T-helper 22 cell (primary cell): ENCODE measurements around the gene SNX4.
"Not testable (repeated sequence)": the region's sequence is repeated elsewhere in the genome, so short reads cannot be mapped to it uniquely, and the experiment has no call there.

Experiments
- DNase-seq: peaks from one replicate; pipeline ENCODE4 v3.0.0-alpha.2; 2020; ENCODE audit warnings: low read depth

The SNX4 gene

DNA sequence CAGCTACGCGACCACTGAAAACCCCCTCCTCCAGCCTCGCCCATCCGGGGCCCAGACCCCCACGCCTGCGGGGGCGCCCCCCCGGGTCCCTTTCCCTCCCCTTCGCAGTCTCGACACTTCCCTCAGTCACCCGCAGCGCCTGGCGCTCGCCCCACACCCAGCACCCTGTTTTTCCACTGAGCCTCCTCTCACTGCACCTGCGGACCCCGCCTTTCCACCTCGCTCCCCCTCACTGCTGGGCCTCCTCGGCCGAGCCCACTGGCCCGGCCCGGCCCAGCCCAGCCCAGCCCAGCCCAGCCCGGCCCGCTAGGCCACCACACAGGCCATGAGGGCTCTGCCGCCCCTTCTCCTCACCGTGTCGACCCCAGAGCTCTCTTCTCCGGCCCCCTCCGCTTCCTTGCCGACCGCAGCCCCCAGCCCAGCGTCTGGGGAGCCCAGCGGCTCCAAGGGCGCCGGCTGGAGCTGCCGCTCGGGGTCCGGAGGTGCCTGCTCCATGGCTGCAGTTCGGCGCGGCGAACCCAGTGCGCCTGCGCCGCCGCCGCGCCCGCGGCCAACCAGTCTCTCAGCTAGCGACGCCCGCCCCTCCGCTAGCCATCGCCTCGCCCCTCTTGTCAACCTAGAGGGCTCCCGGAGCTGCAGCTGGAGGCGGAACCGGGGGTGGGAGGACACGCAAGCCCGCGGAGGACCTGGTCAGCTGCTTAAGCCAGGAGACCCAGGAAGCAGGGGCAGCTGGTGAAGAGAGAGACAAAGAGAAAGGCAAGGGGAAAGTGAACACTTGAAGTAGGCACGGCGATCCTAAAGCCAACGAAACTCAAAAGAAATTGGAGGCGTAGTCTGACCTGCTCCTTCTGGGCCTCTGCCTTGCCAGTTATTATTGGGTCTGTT, at the start of gene SNX4:
SNX4 (minus strand) TSS at position 525 of the 885 bp plus-strand sequence; CDS start at position 495, 30 bp downstream.
- peak; percentile 80 for DNase-seq

DNA sequence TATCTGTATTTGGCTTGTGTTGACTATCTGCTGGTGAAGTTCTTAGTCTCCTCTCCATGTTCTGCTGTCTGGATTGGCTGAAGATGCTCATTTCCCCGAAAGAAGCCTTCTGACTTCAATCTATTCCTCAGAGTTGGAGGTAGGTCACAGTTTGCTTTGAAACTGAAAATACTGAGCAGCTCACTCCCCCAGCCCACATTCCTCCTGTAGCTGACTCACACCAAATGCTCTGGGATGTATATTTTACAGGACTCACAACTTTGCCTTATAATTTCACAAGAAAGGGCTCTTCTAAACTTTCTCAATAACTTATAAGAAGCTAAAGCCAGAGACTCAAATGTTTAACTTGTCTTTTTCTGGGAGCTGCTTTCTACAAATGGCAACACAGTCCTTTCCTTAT, 36.3 kb upstream of the SNX4 start:
- DNase-seq = no peak

GRCh38 chr3:125552401-125552800, 32.4 kb upstream of the SNX4 start:
- no peak for DNase-seq

DNA sequence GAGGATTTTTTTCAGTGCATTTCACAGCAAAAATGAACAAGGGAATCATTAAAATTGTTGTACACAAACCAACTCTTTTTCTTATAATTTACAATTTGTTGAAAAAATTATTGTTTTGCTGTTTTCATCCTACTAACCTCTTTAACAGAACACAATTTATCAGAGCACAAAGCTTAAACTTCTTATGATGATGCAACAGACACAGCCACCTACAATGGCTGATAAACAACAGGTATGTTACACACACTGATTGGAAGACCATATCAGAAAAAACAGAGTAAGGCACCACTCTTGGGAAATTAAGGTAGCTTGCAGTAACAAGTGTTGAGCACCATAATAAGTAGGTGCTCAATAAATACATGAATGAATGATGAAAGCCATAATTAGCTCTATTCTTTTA, 8.9 kb upstream of the SNX4 start:
- no peak for DNase-seq

DNA sequence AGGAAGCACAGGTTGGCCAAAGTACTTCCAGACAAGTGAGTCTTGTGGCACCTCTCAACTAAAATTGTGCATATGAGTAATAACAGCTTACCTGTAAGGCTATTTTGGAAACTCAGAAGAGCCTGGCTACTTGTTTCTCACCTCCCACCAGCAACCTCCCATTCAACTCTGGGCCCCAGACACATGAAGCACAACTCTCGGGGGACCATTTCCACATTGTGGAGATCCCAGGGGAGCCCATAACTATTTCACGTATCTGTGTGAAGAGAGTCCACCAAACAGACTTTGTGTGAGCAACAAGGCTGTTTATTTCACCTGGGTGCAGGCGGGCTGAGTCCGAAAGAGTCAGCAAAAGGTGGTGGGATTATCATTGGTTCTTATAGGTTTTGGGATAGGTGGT, 5.2 kb upstream of the SNX4 start:
- DNase-seq = no peak

DNA sequence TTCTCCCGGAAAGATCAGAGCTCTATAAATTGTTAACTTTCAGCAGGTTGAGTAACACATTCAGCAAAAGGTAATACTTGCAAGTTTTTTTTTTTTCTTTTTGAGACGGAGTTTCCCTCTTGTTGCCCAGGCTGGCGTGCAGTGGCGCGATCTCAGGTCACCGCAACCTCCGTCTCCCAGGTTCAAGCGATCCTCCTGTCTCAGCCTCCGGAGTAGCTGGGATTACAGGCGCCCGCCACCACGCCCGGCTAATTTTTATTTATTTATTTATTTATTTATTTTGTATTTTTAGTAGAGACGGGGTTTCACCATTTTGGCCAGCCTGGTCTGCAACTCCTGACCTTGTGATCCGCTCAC, 539 bp upstream of the SNX4 start:
- not testable (repeated sequence) for DNase-seq

GRCh38 chr3:125515421-125515820, 4.6 kb downstream of the SNX4 start:
- no peak for DNase-seq

DNA sequence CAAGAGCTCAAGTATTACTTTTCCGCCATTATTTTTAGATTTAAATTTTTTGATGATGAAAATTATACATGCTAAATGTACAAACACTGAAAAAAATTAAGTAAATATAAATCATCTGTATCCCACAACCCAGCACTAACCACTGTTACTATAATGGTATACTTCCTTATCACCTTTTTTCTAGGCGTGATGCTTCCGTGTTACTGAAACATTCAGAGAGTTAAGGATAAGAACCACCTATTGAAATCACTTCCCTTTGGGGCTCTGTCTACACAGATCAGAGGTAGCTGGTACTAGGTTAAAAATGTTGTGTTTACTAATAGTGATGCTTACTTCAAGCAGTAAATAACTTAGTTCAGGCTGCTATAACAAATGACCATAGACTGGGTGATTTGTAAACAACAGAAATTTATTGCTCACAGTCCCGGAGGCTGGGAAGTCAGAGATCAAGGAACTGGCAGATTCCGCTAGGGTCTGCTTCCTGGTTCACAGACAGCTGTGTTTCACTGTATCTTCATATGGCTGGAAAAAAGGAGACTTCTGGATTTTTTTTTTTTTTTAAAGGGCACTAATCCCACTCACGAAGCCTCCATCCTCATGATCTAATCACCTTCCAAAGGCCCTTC, 6.4 kb downstream of the SNX4 start:
- no peak for DNase-seq

DNA sequence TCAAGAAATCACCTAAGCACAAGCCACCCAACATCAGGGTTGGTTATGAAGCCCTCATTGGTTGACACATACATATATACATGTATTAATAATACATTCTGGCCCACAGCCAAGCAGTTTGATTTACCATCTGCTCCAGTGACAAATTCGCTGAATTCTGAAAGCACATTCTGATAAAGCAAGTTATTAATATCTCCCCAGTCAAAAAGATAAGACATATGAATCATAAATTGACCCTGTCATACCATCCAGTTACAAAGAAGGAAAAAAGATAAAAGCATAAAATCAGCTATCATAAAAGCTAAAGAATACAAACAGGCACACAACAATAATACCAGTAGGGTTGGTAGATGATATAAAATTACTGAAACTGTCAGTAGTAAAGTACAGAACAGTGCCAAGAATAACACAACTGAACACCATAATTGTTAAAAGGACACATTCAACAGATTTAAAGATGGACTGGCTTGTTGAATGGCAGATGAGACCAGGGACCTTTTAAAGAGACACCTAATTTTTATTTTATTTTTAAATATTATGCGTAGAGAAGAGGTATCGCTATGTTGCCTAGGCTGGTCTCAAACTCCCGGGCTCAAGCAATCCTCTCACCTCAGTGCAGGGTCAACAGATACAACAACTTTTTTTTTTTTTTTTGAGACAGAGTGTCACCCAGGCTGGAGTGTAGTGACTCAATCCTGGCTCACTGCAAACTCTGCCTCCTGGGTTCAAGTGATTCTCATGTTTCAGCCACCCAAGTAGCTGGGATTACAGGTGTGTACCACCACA, 7.7 kb downstream of the SNX4 start:
- DNase-seq = no peak

- DNase-seq = no peak
Measured at GRCh38 chr3:125511420-125512118, 8.4 kb downstream of the SNX4 start.

DNA sequence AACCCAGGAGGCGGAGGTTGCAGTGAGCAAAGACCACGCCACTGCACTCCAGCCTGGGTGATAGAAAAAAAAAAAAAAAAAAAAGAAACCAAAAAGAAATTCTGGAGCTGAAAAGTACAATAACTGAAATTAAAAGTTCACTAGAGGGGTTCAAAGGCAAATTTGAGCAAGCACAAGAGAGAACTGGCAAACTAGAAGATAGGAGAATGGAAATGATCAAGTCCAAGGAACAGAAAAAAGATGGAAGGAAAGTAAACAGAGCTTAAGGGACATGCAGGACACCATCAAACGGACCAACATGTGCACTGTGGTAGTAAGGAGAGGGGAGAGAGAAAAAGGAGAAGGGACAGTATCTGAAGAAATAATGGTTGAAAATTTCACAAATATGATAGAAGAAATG, 12.9 kb downstream of the SNX4 start:
- no peak for DNase-seq

DNA sequence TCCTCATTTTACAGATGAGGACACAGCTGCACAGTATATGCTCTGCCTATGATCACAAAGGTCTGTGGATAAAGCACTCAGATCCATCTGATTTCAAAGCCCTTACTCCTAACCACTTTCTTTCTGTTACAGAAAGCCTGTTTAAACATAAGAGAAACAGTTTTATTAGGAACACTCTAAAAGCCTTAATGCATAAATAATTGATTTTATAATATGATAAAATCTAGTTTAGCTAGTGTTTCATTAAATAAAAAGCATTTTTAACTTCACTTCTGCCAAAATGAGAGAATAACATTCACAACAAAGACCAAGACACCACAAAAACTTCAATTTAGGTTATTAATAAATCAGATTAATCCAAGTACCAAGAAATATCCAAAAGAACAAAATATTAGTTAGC, 21.4 kb downstream of the SNX4 start:
- DNase-seq = no peak

- no peak for DNase-seq
Measured at GRCh38 chr3:125496701-125497100, 23.3 kb downstream of the SNX4 start.

- no peak for DNase-seq
Measured at GRCh38 chr3:125482406-125482805, 37.6 kb downstream of the SNX4 start.

- DNase-seq = no peak
Measured at GRCh38 chr3:125481786-125482185, 38.2 kb downstream of the SNX4 start.

- not testable (repeated sequence) for DNase-seq
Measured at GRCh38 chr3:125481375-125481759, 38.6 kb downstream of the SNX4 start.

GRCh38 chr3:125480656-125481374, 39.2 kb downstream of the SNX4 start:
- DNase-seq = no peak

GRCh38 chr3:125479091-125479490, 40.9 kb downstream of the SNX4 start:
- no peak for DNase-seq

- DNase-seq = no peak
Measured at GRCh38 chr3:125478326-125478725, 41.7 kb downstream of the SNX4 start.

- no peak for DNase-seq
Measured at GRCh38 chr3:125477701-125478100, 42.3 kb downstream of the SNX4 start.

DNA sequence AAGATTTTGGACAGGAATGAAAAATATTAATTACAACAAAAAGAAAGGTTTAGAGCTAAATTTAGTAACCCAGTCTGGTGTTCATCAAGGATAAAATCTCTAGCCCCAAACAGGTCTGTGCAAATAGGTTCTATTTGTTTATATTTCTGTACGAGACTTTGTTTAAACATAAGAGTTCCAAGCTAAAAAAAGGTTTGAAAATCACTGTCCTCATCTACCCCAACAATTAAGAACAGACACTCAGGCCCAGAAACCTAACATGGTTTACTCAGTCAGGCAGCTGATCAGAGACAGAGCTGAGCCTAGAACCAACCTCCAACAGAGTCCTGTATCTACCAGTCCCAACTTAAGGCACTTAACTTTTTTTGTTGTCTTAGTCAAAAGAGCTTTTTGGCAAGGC, 49.3 kb downstream of the SNX4 start:
- DNase-seq = no peak
